HG03521 (cell line): ENCODE data around the gene NR2C2AP.
"Not testable (repeated sequence)": the region's sequence is repeated elsewhere in the genome, so short reads cannot be mapped to it uniquely, and the experiment has no call there.

Experiments
- ATAC-seq: cut with Tn5 transposase; IDR thresholded peaks from one replicate; pipeline ENCODE4 v1.9.1; 2021; ENCODE audit warnings: mild to moderate bottlenecking, moderate library complexity; ENCODE audit not compliant: unreplicated experiment

Gene NR2C2AP, protein sequence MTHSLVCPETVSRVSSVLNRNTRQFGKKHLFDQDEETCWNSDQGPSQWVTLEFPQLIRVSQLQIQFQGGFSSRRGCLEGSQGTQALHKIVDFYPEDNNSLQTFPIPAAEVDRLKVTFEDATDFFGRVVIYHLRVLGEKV

DNA sequence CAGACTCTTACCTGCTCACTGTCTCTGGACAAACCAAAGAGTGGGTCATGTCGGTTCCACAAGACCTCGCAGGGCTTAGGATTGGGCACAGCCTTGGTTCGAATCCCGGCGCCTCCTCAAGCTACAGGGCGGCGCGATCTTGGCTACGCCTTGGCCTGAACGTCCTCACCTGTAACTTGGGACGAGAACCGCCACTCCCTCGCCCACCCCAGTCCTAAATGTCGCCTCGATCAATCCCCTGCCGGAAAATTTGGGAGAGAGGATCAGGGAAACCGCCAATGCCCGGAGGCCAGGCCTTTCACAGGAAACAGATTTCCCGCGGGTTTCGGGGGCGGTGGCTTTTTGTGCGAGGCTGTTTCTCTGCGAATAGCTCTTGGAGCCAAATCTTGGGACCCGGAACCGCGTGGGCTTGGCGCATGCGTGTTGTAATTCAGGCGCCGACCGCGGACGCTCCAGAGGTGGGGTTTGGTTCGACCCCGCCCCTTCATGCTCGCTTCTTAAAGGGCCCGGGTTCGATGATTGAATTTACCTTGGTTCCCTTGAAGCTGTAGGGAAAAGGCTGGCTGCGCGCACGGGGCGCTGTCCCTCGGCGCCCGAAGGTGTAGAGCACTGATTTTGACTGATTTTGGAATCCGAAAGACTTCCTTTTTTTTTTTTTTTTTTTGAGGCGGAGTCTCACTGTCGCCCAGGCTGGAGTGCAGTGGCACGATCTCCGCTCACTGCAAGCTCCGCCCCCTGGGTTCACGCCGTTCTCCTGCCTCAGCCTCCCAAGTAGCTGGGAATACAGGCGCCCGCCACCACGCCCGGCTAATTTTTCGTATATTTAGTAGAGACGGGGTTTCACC is at the start of gene NR2C2AP:
TSS of gene NR2C2AP (minus strand) at position 403 of the 845 bp plus-strand sequence. CDS start at position 49, 354 bp downstream.
- peak; percentile 57 for ATAC-seq

DNA sequence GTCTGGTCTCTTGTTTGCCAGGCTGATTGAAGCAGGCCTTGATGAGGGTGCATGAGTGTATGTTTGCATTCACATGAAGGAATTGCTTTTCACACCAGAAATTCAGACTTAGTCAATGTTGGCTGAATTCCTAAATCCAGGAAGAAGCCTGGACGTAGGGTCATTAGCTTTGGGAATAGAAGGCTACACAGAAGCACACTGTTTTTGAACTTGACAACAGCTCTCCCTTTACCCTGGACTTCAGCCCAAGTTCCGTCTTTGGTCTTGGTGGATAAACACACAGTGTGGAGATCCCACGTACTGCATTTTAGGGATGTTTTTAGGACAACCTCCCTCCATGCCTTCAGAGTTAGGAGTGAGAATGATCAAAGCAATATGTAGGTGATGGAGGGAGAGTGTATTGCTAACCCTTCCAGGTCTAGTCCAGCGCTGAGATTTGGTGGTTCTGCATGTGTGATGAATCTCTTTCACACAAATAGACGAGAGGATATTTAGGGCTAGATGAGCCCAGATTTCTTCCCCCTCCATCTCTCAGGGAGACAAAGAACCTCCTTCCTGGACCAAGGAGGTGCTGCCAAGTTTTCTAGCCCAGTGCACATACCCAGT is 47.1 kb upstream of the NR2C2AP start:
- no peak for ATAC-seq

DNA sequence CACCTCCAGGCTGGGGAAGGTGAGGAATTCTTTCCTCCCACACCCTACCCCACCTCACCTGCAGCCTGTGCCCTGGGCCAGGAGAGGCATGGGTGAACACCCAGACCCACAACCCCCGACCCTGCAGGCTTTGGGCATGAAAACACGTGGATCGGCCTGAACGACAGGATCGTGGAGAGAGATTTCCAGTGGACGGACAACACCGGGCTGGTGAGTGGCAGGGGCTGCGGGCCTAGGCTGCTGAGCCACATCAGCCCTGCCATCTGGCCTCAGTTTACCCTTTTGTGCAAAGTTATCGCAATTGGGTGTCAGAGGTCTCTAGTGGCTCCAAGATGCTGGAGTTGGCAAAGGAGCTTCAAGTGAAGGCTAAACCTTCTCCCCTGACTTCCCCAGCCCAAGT is 37.3 kb upstream of the NR2C2AP start:
- no peak for ATAC-seq

DNA sequence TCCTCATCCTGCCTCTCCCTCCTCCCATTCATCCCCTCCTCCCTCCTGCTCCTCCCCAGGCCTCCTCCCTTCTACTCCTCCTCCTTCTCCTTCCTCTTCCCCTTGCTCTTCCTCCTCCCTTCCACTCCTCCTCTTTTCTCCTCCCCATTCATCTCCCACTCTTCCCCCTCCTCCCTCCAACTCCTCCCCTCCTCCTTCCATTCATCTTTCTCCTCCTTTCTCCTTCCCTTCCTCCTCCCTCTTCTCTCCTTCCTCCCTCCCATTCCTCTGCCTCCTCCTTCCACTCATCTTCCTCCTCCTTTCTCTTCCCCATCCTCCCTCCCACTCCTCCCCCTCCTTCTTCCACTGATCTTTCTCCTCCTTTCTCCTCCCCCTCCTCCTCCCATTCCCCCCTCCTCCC is 36.5 kb upstream of the NR2C2AP start:
- no peak for ATAC-seq

DNA sequence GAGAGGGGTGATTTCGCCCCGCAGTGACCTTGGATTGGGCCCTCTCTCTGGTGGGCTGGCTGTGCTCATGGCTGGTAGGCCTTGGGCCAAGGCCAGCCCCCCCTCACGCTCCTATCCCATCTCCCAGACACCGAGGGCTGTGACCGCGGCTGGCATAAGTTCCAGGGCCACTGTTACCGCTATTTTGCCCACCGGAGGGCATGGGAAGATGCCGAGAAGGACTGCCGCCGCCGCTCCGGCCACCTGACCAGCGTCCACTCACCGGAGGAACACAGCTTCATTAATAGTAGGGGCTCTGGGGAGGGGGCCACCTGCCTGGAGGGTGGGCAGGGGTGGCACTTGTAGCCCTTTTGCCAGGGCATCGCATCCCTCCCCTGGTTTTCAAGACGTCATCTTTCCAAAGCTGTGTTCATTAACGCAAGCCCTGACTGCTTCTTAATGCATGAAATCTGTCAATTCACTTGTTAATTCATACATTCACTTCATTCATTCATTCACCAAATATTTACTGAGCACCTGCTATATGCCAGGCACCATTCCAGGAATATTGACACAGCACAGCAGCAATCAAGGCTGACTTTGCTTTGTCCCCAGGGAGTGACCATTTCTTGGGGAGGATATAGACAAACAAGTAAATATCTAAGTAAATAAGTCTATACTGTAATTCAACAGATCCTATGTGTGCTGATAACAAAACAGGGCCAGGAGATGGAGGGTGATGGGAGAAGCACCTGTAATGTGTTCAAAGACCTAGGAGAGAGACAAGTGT is 35.1 kb upstream of the NR2C2AP start:
- no peak for ATAC-seq

DNA sequence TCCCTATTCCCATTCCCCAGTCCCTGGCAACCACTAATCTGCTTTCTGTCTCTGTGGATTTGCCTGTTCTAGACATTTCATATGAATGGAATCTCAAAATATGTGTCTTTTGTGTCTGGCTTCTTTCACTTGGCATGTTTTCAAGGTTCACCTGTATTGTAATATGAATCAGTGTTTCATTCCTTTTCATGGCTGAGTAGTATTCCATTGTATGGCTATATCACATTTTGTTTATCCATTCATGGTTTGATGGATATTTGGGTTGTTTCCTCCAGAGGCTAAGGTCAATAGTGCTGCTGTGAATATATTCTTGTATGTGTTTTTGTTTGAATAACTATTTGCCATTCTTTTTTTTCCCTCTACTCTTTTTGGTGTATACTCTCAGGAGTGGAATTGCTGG is 33.0 kb upstream of the NR2C2AP start:
- no peak for ATAC-seq

DNA sequence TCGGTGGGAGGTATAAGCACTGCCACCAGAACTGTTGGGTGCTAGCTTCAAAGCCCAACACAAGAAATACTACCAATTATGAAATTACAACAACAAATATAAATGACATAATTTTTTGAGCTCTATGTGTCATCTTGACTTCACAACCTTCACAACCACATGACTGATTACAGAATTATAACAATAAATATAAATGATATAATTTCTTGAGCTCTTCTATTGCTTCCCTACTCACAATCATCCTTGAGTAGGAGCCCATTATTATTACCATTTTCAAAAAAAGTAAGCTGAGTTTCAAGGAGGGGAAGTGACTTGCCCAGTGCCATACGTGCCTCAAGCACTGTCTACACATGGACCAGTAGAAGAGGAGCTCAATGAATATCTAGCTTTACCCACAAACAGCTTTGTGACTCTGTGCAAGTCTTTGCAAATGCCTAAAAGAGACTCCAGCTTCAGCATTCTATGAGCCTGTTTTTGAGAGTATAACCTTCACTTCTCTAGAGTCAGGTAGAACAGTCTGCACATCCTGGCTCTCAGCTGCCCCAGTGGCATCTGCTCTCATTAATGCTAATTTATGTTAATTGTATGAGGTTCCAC is 31.1 kb upstream of the NR2C2AP start:
- no peak for ATAC-seq

DNA sequence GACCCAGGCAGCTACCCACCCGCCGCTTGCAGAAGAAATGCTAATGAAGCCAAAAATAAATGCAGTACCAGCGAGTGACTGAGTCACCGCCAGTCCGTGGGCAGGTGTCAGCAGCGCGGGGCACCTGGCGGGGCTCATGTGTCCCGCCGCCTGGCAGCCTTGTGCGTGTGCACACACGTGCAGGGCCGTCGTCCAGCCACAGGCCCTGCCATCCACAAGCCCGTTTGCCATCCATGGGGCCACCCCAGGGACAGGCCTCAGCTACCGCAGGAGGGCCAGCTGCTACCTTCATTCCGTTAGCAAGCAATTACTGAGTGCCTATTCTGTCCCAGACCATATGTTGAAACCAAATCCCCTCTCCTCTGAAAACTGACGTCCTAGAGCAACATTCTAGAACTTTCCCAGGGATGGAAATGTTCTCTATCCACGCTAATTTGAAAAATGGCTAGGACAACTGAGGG is 29.1 kb upstream of the NR2C2AP start:
- no peak for ATAC-seq

DNA sequence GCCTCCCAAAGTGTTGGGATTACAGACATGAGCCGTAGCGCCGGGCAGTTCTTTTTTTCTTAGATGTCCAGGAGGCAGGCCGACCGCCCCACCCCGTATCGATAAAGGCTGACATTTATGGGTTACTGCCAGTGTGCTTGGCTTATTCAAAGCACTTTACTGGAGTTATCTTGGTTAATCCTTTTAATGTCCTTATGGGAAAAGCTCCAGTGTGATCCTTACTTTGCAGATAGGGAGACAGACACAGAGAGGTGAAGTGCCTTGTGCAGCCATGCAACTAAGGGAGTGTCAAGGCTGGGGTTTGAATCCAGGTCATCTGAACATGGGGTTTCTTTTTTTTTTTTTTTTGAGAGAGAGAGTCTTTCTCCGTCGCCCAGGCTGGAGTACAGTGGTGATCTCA is 27.8 kb upstream of the NR2C2AP start:
- no peak for ATAC-seq

DNA sequence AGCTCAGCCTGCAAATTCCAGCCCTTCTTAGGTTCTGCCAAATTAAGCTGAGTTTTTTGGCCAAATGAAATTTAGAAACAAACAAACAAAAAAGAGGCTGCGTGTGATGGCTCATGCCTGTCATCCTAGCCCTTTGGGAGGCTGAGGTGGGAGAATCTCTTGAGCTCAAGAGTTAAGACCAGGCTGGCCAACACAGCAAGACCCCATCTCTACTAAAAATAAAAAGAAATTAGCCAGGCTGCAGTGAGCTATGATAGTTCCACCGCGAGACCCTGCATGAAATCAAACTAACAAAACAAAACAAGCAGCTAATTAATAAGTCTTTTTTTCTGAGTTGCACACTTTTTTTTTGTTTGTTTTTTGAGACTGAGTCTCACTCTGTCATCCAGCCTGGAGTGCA is 26.5 kb upstream of the NR2C2AP start:
- no peak for ATAC-seq

DNA sequence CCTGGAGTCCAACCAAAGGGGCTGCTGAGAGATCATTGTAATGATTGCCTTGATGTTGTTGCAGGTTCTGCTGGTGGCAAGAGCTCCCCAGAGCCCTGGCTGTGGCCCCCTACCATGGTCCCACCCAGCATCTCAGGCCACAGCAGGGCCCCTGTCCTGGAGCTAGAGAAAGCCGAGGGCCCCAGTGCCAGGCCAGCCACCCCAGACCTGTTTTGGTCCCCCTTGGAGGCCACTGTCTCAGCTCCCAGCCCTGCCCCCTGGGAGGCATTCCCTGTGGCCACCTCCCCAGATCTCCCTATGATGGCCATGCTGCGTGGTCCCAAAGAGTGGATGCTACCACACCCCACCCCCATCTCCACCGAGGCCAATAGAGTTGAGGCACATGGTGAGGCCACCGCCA is 24.0 kb upstream of the NR2C2AP start:
- no peak for ATAC-seq

DNA sequence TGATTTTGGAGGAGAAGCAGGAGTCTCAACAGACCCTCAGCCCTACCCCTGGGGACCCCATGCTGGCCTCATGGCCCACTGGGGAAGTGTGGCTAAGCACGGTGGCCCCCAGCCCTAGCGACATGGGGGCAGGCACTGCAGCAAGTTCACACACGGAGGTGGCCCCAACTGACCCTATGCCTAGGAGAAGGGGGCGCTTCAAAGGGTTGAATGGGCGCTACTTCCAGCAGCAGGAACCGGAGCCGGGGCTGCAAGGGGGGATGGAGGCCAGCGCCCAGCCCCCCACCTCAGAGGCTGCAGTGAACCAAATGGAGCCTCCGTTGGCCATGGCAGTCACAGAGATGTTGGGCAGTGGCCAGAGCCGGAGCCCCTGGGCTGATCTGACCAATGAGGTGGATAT is 23.4 kb upstream of the NR2C2AP start:
- no peak for ATAC-seq

DNA sequence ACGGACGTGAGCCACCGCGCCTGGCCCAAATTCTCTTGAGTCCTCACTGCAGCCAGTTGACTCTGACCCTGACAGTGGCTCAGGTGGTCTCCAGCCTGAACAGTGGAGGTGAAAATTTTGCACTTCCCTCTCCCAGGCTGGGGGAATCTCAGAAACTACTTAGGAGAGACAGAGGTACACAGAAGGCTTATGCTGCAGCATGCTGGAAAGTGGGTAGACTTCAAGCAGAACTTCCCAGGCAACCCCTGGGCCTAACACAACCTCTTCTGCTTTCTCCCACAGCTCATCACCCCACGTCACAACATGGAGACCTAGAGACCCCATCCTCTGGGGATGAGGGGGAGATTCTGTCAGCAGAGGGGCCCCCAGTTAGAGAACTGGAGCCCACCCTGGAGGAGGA is 23.0 kb upstream of the NR2C2AP start:
- ATAC-seq = no peak

DNA sequence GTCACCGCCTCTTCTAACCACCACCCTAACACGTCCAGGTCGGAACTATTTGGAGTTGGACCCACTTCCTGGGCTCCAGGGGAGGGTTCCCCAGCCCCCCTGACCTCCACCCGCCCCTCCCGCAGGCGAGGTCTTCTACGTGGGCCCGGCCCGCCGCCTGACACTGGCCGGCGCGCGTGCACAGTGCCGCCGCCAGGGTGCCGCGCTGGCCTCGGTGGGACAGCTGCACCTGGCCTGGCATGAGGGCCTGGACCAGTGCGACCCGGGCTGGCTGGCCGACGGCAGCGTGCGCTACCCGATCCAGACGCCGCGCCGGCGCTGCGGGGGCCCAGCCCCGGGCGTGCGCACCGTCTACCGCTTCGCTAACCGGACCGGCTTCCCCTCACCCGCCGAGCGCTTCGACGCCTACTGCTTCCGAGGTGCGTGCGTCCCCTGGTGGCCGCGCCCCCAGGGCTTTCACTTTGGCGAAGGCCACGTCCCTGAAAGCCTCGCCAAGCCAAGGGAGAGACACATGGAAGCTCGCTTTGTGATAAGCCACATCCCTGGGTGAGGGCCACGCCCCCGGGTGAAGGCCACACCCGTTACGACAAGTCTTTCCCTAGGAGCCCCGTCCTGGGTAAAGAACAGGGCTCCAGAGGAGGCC is 21.8 kb upstream of the NR2C2AP start:
- no peak for ATAC-seq

DNA sequence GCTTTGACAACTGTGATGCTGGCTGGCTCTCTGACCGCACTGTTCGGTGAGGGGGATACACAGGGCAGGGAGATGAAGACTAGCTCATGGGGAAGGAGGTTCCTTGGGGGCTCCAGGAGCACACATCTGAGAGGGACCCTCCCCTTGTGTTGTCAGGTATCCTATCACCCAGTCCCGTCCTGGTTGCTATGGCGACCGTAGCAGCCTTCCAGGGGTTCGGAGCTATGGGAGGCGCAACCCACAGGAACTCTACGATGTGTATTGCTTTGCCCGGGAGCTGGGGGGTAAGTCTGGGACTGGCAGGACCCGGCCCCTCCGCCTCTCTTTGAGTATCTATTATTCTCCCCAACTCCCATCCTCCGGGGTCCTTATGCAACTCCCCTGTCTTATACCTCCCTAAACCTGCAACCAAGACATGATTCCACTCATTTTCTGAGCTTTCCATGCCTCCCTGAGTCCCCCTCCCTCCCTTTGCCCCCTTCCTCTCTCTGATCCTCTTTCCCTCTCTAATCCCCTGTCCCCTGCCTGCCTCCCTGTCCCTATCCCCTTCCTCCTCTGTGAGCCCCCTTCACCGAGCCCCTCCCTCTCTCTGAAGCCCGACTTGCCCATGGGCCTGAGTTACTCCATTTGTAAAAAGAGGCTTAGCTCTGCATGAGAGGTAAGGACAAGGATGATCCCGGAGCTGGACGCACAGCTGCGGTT is 21.1 kb upstream of the NR2C2AP start:
- ATAC-seq = no peak

DNA sequence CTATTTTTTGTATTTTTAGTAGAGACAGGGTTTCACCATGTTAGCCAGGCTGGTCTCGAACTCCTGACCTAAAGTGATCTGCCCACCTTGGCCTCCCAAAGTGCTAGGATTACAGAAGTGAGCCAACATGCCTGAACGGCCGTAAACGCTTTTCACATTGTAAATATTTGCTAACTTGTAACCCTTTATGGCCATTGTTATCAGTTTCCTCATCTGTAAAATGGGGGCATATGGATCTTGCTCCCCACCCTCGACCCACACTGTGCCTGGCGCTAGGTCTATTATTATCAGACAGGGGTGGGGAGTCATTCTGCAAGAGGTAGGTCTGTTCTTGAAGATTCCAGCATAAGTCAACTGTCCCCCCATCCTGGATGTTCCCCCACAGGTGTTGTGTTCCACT is 20.4 kb upstream of the NR2C2AP start:
- ATAC-seq = no peak

DNA sequence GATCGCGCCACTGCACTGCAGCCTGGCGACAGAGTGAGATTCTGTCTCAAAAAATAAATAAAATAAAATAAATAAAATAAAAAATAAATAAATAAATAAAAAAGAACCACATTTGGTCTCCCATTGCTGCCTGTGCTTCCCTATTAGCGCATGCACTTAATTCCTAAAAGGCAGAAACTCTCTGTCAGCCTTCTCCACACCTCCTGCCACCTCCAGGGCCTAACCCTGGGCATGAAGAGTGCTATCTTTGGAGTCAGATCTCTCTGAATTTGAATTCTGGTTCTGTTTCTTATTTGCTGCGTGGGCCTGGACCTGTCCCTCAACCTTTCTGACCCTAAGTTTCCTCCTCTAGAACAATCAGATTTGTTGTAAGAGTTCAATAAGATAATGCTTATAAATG is 19.8 kb upstream of the NR2C2AP start:
- ATAC-seq = no peak

DNA sequence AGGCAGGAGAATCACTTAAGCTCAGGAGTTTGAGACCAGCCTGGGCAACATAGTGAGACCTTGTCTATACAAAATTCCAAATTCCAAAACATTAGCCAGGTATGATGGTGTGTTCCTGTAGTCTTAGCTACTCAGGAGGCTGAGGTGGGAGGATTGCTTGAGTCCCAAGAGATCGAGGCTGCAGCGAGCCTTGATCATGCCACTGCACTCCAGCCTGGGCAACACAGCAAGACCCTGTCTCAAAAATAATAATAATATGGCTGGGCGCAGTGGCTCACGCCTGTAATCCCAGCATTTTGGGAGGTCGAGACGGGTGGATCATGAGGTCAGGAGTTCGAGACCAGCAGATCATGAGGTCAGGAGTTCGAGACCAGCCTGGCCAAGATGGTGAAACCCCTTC is 17.8 kb upstream of the NR2C2AP start:
- ATAC-seq = not testable (repeated sequence)

DNA sequence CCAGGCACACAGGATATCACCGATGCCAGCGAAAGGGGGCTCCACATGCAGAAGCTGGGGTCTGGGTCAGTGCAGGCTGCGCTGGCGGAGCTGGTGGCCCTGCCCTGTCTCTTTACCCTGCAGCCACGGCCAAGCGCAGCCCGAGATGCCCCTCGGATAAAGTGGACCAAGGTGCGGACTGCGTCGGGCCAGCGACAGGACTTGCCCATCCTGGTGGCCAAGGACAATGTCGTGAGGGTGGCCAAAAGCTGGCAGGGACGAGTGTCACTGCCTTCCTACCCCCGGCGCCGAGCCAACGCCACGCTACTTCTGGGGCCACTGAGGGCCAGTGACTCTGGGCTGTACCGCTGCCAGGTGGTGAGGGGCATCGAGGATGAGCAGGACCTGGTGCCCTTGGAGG is 15.7 kb upstream of the NR2C2AP start:
- ATAC-seq = no peak

DNA sequence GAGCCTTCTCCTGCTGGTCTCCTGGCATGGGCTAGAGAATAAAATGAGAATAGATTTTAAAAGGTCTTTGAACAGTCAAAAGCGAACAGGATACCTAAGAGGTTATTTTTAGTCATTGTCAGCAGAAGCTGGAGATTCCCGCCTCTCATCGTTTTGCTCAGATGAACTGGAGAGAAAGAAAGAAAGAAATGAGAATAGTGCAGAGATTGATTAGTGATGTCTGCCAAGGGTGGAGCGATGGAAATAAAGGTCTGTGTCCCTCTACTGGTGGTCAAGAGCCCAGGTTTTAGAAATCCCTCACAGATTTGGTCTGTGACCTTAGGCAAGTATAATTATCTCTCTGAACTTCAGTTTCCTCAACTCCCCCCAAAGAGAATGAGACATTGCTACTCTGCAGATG is 13.9 kb upstream of the NR2C2AP start:
- no peak for ATAC-seq
